Fibroblast of skin of scalp (primary cell): ENCODE results near the gene DOK1.
"Not testable (repeated sequence)": the region's sequence is repeated elsewhere in the genome, so short reads cannot be mapped to it uniquely, and the experiment has no call there.

Experiments
- DNase-seq: peaks from one replicate; pipeline ENCODE4 v3.0.0-alpha.2; 2013

DOK1 gene

DNA sequence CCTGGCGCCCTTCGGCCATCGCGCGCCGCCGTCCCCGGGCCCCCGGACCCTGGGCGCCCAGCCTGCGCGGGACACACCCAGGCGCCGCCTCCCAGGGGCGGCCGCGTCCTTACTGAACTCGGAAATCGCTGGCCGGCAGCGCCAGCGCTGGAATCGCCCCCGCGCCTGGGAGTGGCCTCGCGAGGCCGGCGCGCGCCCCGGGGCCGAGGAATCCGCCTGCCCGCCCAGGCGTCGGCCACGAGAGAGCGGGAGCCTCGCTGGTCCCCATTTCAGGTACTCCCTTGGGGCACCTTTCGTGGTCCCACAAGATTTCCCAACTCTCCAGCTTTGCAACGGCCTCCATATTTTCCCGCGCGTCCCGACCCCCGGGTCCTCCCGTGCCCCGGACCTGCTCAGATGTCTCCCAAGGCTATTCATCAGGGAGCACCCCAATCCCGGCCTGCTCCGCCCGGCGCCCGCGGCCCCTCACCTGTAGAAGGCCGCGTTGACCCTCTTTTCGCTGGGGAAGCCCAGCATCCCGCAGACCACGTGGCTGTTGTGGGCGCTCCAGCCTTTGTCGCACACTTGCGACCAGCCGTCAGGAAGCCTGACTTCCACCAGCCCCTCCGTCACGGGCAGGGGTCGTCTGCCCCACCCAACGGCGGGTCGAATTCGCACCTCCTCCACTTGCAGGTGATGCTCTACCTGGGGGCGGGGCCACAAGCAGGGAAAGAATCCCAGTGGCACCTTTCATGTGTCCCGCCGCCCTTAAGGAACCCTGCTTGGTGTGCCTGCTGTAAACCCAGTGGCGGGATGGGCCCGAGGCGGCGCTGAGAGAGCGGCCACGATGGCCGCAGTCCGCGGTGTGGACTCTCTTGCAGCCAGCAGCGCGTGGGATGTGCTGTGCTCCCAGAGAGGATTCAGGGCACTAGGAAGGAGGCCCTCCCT, 5.4 kb upstream of the DOK1 start:
- peak; percentile 49 for DNase-seq

DNA sequence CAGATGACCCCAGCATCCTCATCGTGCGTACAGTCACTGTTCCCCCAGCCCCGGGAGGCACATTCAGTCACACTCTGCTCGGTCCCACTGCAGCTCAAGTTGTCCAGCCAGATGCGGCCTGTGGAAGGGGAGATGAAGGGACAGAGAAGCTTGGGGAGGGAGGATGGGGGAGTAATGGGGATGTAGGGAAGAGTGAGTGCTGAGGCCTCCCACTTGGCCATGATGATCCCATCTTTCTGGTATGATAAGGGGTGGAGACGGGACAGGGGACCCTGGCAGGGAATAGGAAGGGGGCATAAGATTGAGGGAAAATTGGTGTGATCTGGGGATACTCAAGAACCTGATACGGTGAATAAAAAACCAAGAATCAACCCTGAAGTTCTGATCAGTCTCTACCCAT, 4.3 kb upstream of the DOK1 start:
- peak; percentile 25 for DNase-seq

- no peak for DNase-seq
Observed at GRCh38 chr2:74551530-74551929, 3.0 kb upstream of the DOK1 start.

DNA sequence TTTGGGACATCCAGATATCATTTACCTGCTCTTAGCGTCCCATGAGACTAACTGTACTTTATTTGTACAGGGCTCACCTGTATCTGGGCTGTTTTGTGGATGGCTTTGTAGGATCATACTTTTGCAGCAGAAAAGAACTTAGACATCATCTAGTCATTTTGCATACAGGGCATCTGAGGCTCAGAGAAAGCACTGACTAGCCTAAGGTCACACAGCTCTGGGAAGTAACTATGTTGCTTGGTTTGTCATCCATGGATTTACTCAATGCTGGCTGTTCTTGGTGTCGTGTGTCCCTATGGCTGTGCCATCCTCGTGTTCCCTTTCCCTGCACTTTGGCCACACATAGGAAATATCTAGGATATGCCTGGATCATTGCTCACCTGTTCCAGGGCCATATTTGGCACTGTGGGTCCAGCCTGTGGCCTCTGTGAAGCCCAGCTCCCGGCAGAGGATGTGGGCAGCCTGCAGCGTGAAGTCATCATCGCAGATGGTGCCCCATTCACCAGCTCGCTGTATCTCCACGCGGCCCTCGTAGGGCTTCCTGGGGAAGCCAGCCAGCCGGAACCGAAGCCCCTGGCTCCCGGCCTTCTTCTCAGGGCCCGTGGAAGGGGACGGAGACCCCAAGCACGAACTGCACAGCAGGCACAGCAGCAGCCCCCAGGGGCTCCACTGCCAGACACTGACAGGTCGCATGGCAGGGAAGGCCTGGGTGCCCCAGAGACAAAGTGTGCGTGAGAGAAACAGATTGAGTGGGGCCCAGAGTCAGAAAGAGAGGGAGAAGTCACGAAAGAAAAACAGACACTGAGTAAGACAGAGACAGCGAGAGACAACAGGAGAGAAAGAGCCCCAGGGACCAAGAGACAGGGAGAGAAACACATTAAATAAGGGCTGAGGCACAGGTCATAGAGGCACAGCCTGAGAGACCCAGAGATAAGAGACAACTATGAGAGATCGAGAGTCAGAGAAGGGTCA, 2.3 kb upstream of the DOK1 start:
- DNase-seq, result peak; percentile 19

DNA sequence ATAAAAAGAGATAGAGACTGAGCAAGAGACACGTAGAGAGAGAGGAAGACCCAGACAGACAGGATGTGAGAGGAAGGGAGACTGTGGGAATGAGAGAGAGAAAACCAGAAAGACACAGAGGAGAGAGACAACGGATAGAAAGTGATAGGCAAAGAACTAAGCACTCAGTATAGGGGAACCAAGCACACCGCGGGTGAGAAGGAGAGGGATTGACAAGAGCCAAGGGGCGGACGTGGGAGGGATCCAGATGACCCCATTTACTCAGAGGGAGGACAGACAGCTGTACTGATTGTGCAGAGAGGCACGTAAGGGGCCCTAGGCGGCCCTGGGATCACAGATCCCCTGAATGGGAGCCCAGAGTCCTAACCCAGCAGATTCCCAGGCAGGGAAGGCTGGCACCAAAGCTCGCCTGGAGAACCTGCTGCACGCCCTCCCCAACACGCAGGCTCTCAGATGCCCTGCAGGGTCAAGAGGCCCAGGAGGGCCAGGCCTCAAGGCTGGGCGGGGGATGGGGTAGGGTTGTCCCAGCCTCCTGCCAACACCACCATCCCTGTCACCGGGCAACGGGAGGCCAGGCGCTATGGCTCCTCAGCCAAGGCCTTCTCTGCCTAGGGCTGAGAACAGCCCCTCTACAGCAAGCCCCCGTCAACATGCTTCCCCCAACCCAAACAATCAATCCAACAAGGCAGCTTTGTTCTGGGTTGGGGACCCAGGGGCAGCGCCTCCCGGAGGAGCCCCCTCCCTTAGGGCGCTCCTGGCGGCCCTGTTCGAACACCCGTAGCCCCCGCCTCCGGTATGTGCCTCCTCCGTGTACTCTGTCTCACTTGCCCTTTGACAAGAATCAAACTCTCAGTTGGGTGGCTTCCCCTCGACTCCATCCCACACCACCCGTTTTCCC, 1.4 kb upstream of the DOK1 start:
- peak; percentile 27 for DNase-seq

GRCh38 chr2:74554820-74555531, 456 bp downstream of the DOK1 start:
- no peak for DNase-seq

DNA sequence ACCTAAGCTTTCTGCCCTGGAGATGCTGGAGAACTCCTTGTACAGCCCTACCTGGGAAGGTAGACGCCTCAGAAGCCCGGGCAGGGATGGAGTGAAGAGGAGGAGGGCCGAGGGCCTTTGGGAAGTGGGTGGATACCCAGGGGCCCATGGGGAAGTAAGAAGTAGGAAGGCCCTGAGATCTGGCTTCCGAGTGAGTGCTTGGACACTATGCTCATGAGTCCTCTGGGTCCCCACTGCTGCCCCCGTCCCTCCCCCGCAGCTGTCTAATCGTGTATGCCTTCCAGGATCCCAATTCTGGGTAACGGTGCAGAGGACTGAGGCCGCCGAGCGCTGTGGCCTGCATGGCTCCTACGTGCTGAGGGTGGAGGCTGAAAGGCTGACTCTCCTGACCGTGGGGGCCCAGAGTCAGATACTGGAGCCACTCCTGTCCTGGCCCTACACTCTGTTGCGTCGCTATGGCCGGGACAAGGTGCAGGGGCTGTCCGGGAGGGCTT, 1.1 kb downstream of the DOK1 start:
- no peak for DNase-seq

DNA sequence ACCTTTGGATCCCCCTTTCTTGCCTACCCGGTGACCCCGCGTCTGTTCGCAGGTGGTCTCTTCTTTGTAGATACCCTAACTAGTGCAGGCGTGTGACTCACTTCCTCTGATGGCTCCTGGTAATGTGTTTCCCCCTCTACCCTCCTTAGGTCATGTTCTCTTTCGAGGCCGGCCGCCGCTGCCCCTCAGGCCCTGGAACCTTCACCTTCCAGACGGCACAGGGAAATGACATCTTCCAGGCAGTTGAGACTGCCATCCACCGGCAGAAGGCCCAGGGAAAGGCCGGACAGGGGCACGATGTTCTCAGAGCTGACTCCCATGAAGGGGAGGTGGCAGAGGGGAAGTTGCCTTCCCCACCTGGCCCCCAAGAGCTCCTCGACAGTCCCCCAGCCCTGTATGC, 1.6 kb downstream of the DOK1 start:
- DNase-seq, result no peak

- DNase-seq, result no peak
Observed at GRCh38 chr2:74556831-74557370, 2.4 kb downstream of the DOK1 start.

DNA sequence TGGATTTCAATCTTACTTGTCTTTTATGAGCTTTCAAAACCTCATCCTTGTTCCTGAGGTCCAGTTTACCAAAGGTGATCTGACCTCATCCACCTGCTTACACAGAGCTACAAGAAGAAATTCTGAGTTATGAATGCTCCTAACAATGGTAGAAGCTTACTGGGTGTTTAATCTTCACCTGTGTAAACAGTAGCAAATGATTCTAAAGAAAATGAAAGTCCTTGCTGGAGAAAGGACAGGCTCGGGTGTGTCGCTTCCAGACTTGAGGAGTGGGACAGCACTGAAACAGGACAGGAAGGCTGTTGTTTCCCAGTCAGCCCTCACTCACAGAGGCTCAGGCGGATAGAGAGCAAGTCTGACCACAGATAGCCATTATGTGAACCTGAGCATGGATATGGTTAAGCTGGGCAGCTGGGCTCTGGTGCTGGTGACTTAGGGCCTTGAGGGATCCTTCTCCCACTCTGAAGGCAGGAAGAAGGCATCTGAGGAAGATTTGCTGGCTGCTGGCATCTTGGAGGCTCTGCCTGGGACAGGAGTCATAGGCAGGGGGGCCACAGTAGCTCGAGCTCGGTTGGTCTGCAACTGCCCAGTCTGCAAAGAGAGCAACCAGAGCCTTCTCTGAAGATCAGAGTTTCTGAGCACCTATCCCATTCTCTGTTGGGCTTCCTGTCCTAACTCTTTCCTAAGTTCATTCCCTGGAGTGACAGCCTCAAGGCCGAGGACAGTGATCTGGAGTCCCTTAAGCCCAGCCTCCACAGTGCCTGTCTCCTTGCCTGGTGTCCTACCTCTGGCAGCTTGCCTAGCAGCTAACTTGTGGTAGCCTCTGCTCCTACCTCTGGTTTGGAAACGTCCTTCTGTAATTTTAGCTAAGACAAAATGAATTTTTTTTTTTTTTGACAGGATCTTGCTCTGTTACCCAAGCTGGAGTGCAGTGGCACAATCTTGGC, 4.0 kb downstream of the DOK1 start:
- DNase-seq, result no peak

DNA sequence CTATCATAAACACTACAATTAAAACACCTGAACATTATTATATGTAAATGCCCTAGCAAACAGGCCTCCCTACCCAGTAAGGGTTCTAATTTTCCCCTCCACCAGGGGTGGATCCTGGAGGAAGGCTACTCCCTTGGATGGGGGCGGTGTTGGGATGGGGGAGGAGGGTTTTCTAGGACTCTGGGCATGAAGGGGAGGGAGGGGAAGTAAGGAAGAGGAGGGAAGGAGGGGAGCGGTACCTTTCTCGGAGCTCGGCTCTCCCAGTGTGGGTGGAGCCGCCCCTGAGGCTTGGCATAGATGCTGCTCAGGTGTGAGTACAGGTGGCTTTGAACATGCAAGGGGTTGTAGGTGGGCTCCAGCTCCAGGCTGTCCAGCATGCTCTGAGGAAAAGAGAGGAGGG, 5.4 kb downstream of the DOK1 start:
- DNase-seq, result no peak

GRCh38 chr2:74560591-74560990, 6.1 kb downstream of the DOK1 start:
- DNase-seq, result no peak

DNA sequence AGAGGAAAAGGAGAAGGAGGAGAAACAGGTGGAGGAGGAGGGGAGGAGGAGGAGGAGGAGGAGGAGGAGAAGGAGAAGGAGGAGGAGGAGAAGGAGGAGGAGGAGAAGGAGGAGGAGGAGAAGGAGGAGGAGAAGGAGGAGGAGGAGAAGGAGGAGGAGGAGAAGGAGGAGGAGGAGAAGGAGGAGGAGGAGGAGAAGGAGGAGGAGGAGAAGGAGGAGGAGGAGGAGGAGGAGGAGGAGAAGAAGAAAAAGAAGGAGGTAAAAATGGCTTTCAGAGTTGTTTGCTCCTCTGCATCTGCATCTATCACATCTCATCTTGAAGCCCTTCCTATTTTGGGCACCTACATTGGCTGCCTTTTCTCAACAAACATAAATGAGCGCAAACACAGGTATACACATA, 6.5 kb downstream of the DOK1 start:
- not testable (repeated sequence) for DNase-seq

GRCh38 chr2:74562126-74562775, 7.7 kb downstream of the DOK1 start:
- DNase-seq, result no peak

DNA sequence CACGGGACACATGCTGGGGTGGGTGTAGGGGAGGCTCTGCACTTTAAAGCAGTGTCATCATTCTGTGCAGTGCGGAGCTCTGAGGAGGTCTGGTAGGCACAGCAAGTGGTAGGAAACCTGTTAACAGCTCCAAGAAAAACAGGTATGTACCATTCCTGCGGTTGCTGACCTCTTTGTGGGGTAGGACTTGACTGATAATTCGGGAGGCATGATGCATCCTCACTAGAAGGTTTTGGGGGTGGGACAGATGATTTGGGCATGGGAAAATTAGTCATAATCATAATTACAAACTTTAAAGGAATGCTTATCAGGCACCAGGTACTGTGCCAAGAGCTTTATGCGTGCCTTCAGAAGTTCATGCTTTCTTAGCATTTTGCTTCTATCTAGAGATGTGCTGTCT, 9.7 kb downstream of the DOK1 start:
- peak; percentile 76 for DNase-seq

GRCh38 chr2:74566076-74566753, 11.7 kb downstream of the DOK1 start:
- no peak for DNase-seq

DNA sequence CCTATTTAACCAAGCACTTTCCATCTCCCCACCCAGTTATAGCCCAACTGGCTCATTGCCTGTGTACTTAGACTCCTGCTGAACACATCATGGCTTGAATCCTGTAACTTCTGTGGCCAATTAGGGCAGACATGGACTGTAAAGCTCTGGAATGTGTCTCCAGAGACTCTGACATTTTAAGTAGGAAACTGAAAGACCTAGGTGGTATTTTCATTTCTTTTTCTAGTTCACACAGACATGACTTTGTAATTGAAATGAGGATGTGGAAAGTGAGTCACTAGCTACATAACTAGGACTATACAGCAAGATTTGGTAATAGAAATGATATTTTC, 12.2 kb downstream of the DOK1 start:
- DNase-seq, result peak; percentile 99

- peak; percentile 86 for DNase-seq
Observed at GRCh38 chr2:74567881-74568280, 13.4 kb downstream of the DOK1 start.

- DNase-seq, result no peak
Observed at GRCh38 chr2:74569686-74570085, 15.2 kb downstream of the DOK1 start.
